OCI-LY1 (cell line): ENCODE measurements around the gene UNC13A.

Experiments used
- CTCF ChIP-seq: fragments of 200-600 bp; sonication (generic), shearing (Covaris generic); IDR thresholded peaks from 2 replicates; pipeline ENCODE4 v1.5.1; 2017; ENCODE audit warnings: mild to moderate bottlenecking, antibody characterized with exemption, low read length, moderate library complexity, mixed read lengths
- EZH2 ChIP-seq: fragments of 200-600 bp; sonication (generic), shearing (Covaris generic); IDR thresholded peaks from 2 replicates; pipeline ENCODE4 v1.8.0; 2017; ENCODE audit warnings: borderline replicate concordance, mixed run types, mild to moderate bottlenecking, antibody characterized with exemption, low read length, moderate library complexity, mixed read lengths

- TF ChIP-seq EZH2 (no peak), CTCF (no peak)
Observed at GRCh38 chr19:17721111-17721628, 33.0 kb upstream of the UNC13A start.
